SK-N-SH (cell line): ENCODE measurements around the gene C6orf136. TPM values are rescaled to one million over a fixed set of nuclear protein-coding genes. Genes with fewer than 3 reads are reported as not detected.

Experiments used
- CTCF ChIA-PET: fragments of 300-600, 350-600 bp; formaldehyde crosslinking; extraction: SDS; loops from one replicate; lab custom pipeline; 2021; lab: Yijun Ruan, JAX
- POLR2A ChIA-PET: fragments of 350-600 bp; sonication (Branson Sonifier 250); formaldehyde crosslinking; extraction: SDS; loops from one replicate; lab custom pipeline; 2020; ENCODE audit warnings: antibody characterized with exemption, inconsistent platforms; lab: Yijun Ruan, JAX
- DNase-seq: peaks from one replicate; pipeline ENCODE4 v3.0.0; 2012
- H2AFZ ChIP-seq: fragments of 200-600 bp; sonication (generic); 2 replicates; pipeline ENCODE4 v1.8.1; 2016; ENCODE audit warnings: antibody characterized with exemption, mild to moderate bottlenecking, low read depth
- H3F3A ChIP-seq: fragments of 200-600 bp; sonication (generic); replicated peaks from 2 replicates; pipeline ENCODE3; 2016; ENCODE audit warnings: antibody characterized with exemption, mild to moderate bottlenecking; ENCODE audit not compliant: insufficient read depth
- H3K27ac ChIP-seq, 2 experiments: fragments of 200-500 bp in 1 of 2; fragments of 200-600 bp in 1 of 2; sonication (Bioruptor generic) in 1 of 2; sonication (generic), shearing (Covaris generic) in 1 of 2; 2 replicates each; pipeline versions ENCODE4 v1.5.1 to v1.6.1; 2014 to 2016; ENCODE audit warnings: low read depth in 2 of 2, inconsistent platforms in 1 of 2, low read length in 1 of 2, mild to moderate bottlenecking in 1 of 2, mixed read lengths in 1 of 2
- H3K27me3 ChIP-seq: fragments of 200-600 bp; sonication (generic), shearing (Covaris generic); 2 replicates; pipeline ENCODE4 v1.6.1; 2016; ENCODE audit warnings: mixed run types; ENCODE audit not compliant: insufficient read depth
- H3K36me3 ChIP-seq, 2 experiments: fragments of 200-500 bp in 1 of 2; fragments of 200-600 bp in 1 of 2; sonication (Bioruptor generic) in 1 of 2; sonication (generic) in 1 of 2; replicated peaks in 1 of 2; 2 replicates each; pipeline versions ENCODE3 to v1.5.1; 2014 to 2016; ENCODE audit warnings: low read length in 1 of 2, mild to moderate bottlenecking in 1 of 2; ENCODE audit not compliant: insufficient read depth in 2 of 2, control insufficient read depth in 1 of 2
- H3K4me1 ChIP-seq, 2 experiments: fragments of 200-500 bp in 1 of 2; fragments of 200-600 bp in 1 of 2; sonication (Bioruptor generic) in 1 of 2; sonication (generic), shearing (Covaris generic) in 1 of 2; 2 replicates each; pipeline versions ENCODE4 v1.5.1 to v1.6.1; 2014 to 2016; ENCODE audit warnings: low read depth in 1 of 2, low read length in 1 of 2, mixed run types in 1 of 2; ENCODE audit not compliant: insufficient read depth in 2 of 2, control insufficient read depth in 1 of 2
- H3K4me2 ChIP-seq: fragments of 200-600 bp; sonication (generic), shearing (Covaris generic); 2 replicates; pipeline ENCODE4 v1.6.1; 2017; ENCODE audit warnings: mixed run types
- H3K4me3 ChIP-seq, 2 experiments: fragments of 200-500 bp in 1 of 2; fragments of 200-600 bp in 1 of 2; sonication (Bioruptor generic) in 1 of 2; sonication (generic), shearing (Covaris generic) in 1 of 2; 2 replicates each; pipeline versions ENCODE4 v1.5.1 to v1.8.1; 2014 to 2016; ENCODE audit warnings: low read depth in 2 of 2, inconsistent platforms in 1 of 2, low read length in 1 of 2, mild to moderate bottlenecking in 1 of 2, mixed read lengths in 1 of 2, moderate library complexity in 1 of 2
- H3K79me2 ChIP-seq: fragments of 200-600 bp; sonication (generic); 2 replicates; pipeline ENCODE4 v1.8.1; 2017; ENCODE audit warnings: mild to moderate bottlenecking; ENCODE audit not compliant: insufficient read depth
- H3K9ac ChIP-seq: fragments of 200-600 bp; sonication (generic); 2 replicates; pipeline ENCODE4 v1.6.1; 2017; ENCODE audit warnings: mixed run types
- H3K9me2 ChIP-seq: fragments of 200-600 bp; sonication (generic); 2 replicates; pipeline ENCODE4 v1.6.1; 2017; ENCODE audit warnings: mixed run types
- H3K9me3 ChIP-seq: fragments of 200-600 bp; sonication (generic); 2 replicates; pipeline ENCODE4 v1.6.1; 2017; ENCODE audit warnings: mixed run types, mild to moderate bottlenecking, moderate library complexity
- H4K20me1 ChIP-seq: fragments of 200-600 bp; sonication (generic); 2 replicates; pipeline ENCODE4 v1.6.1; 2017; ENCODE audit warnings: mild to moderate bottlenecking, mixed run types; ENCODE audit not compliant: insufficient read depth
- CHD2 ChIP-seq: fragments of 150-350 bp; IDR thresholded peaks from 2 replicates; pipeline ENCODE4 v1.6.1; 2018; ENCODE audit warnings: low read length; ENCODE audit not compliant: partially characterized antibody
- CTCF ChIP-seq: fragments of 200-600 bp; sonication (generic); IDR thresholded peaks from 2 replicates; pipeline ENCODE4 v1.6.1; 2017; ENCODE audit warnings: antibody characterized with exemption, mild to moderate bottlenecking, moderate library complexity
- ELF1 ChIP-seq: IDR thresholded peaks from 2 replicates; pipeline ENCODE4 v1.4.0; 2012
- EP300 ChIP-seq, 2 experiments: IDR thresholded peaks; 2 replicates each; pipeline versions ENCODE4 v1.4.0 to v1.6.1; 2012; ENCODE audit warnings: borderline replicate concordance in 1 of 2, low read depth in 1 of 2, low read length in 1 of 2
- FOSL2 ChIP-seq: IDR thresholded peaks from 2 replicates; pipeline ENCODE4 v1.4.0; 2012; ENCODE audit warnings: low read depth, mild to moderate bottlenecking, moderate library complexity, borderline replicate concordance
- FOXJ3 ChIP-seq: sonication (generic); formaldehyde crosslinking; IDR thresholded peaks from 2 replicates; pipeline ENCODE4 v1.5.1; 2020; ENCODE audit warnings: mild to moderate bottlenecking, missing genetic modification reagents
- FOXM1 ChIP-seq: IDR thresholded peaks from 2 replicates; pipeline ENCODE4 v1.4.0; 2012; ENCODE audit warnings: low read depth, mild to moderate bottlenecking
- GABPA ChIP-seq: IDR thresholded peaks from 2 replicates; pipeline ENCODE4 v1.4.0; 2012; ENCODE audit warnings: low read depth, mild to moderate bottlenecking
- JUND ChIP-seq: IDR thresholded peaks from 2 replicates; pipeline ENCODE4 v1.4.0; 2012
- MAX ChIP-seq: IDR thresholded peaks from 2 replicates; pipeline ENCODE4 v1.4.0; 2012; ENCODE audit warnings: low read depth
- MEF2A ChIP-seq: IDR thresholded peaks from 2 replicates; pipeline ENCODE4 v1.4.0; 2012; ENCODE audit warnings: low read depth, borderline replicate concordance
- NFIC ChIP-seq: IDR thresholded peaks from 2 replicates; pipeline ENCODE4 v1.4.0; 2012; ENCODE audit warnings: borderline replicate concordance
- NRF1 ChIP-seq: IDR thresholded peaks from 2 replicates; pipeline ENCODE4 v1.6.1; 2012; ENCODE audit warnings: low read depth, mild to moderate bottlenecking, low read length
- PBX3 ChIP-seq: IDR thresholded peaks from 2 replicates; pipeline ENCODE4; 2012
- RAD21 ChIP-seq: IDR thresholded peaks from 2 replicates; pipeline ENCODE4 v1.6.1; 2012; ENCODE audit warnings: mild to moderate bottlenecking, low read length
- RFX5 ChIP-seq: IDR thresholded peaks from 2 replicates; pipeline ENCODE4 v1.6.1; 2012; ENCODE audit warnings: mild to moderate bottlenecking, improper control_type of control experiment, low read length
- SMC3 ChIP-seq: IDR thresholded peaks from 2 replicates; pipeline ENCODE4 v1.6.1; 2012; ENCODE audit warnings: low read depth, low read length, improper control_type of control experiment
- TAF1 ChIP-seq: IDR thresholded peaks from 2 replicates; pipeline ENCODE4 v1.6.1; 2012; ENCODE audit warnings: low read depth, mild to moderate bottlenecking, low read length, moderate library complexity, borderline replicate concordance
- TCF12 ChIP-seq: IDR thresholded peaks from 2 replicates; pipeline ENCODE4 v1.4.0; 2012
- TEAD4 ChIP-seq: IDR thresholded peaks from 2 replicates; pipeline ENCODE4 v1.4.0; 2012; ENCODE audit warnings: mild to moderate bottlenecking, borderline replicate concordance; ENCODE audit not compliant: insufficient read depth
- YY1 ChIP-seq: IDR thresholded peaks from 2 replicates; pipeline ENCODE4 v1.4.0; 2012; ENCODE audit warnings: low read depth, mild to moderate bottlenecking
- ZBTB33 ChIP-seq: IDR thresholded peaks from 2 replicates; pipeline ENCODE4 v1.4.0; 2012; ENCODE audit warnings: low read depth, borderline replicate concordance
- WGBS: methylation state at CpG from one replicate; pipeline ENCODE4 v1.1.6; 2017; ENCODE audit warnings: low lambda C conversion rate; 5-methylcytosine and 5-hydroxymethylcytosine counted together
- polyA plus RNA-seq, 3 experiments: library from polyadenylated mRNA; depleted of rRNA; stranded (reverse); fragments of >200 nt; gene quantifications; 2 replicates each; pipeline ENCODE4 v1.2.3, GENCODE V29; 2012

C6orf136 gene
- polyA plus RNA-seq, 1 of the 3 experiments (the other 2 are of a cell fraction) = 14.3 TPM

- TF ChIP-seq CTCF (no peak), YY1 (no peak), RFX5 (no peak), ZBTB33 (no peak), PBX3 (no peak), CHD2 (no peak), FOXJ3 (no peak), TEAD4 (no peak), FOSL2 (no peak), TAF1 (no peak), EP300 (IDR thresholded peaks at IDR 0.05; ENCODE audit: borderline replicate concordance in 1 of 2, low read depth in 1 of 2, low read length in 1 of 2) (no peak)
- TF ChIP-seq, all 33 proteins: peak for 0
Observed at GRCh38 chr6:30654798-30655742, 8.1 kb downstream of the C6orf136 start (continued).

GRCh38 chr6:30655743-30656094 is 8.8 kb downstream of the C6orf136 start:
- H3K9me2 ChIP-seq = no peaks in the 10 kb centered on the region
- POLR2A ChIA-PET = interaction anchor here (1.2 kb wide), 1 partner anchor 25 kb away, joined by 3 read pairs; no protein-coding TSS in a partner anchor
- H3K36me3 ChIP-seq = peaks cover 39 to 59% of the 10 kb centered on the region in 2 experiments

More at GRCh38 chr6:30655743-30656094, 8.8 kb downstream of the C6orf136 start:
- Histone ChIP-seq H3K4me2 (no peak overlapping the region), H3K9ac (no peak overlapping the region), H4K20me1 (no peaks in the 10 kb centered on the region), H3K79me2 (no peaks in the 10 kb centered on the region), H2AFZ (no peak overlapping the region), H3K9me3 (no peaks in the 10 kb centered on the region), H3F3A (peaks cover 4% of the 10 kb centered on the region), H3K27ac (no peak overlapping the region)
- CTCF ChIA-PET = interaction anchor here (2.0 kb wide), 1 partner anchor 23 kb away, joined by 7 read pairs; no protein-coding TSS in a partner anchor
- DNase-seq = no peak
- 97% methylated on average over 3 of the region's 3 CpGs for WGBS
- TF ChIP-seq GABPA = no peak
- TF ChIP-seq CTCF = no peak
- TF ChIP-seq JUND = no peak
- no peak for TF ChIP-seq FOXM1
- no peak for TF ChIP-seq NRF1
- TF ChIP-seq RAD21 = no peak
- no peak for TF ChIP-seq ELF1
- no peak for TF ChIP-seq MEF2A
- TF ChIP-seq SMC3 = no peak
- no peak for TF ChIP-seq MAX
- TF ChIP-seq RFX5 = no peak
- no peak for TF ChIP-seq TCF12
- TF ChIP-seq ZBTB33 = no peak
- no peak for TF ChIP-seq NFIC
- TF ChIP-seq, all 33 proteins: peak for 0
- Histone ChIP-seq H3K27me3 (no peaks in the 10 kb centered on the region), H3K4me1 (no peaks in the 10 kb centered on the region), H3K4me3 (no peak overlapping the region)
